HAP-1 (cell line): Measurements from ENCODE around the gene RCSD1.

Experiments
- DNase-seq, 2 experiments: peaks; one replicate each; pipeline ENCODE4 v3.0.0-alpha.2; 2016 to 2020; ENCODE audit warnings: low spot score in 2 of 2
- H3K27me3 ChIP-seq: fragments of 250-450 bp; sonication (Bioruptor Pico); 2 replicates; pipeline ENCODE4 v1.5.1; 2020; ENCODE audit warnings: low read depth, mild to moderate bottlenecking, moderate library complexity
- H3K36me3 ChIP-seq: fragments of 250-450 bp; sonication (Bioruptor Pico); replicated peaks from 2 replicates; pipeline ENCODE4 v1.5.1; 2020; ENCODE audit warnings: mild to moderate bottlenecking
- H3K4me1 ChIP-seq: fragments of 250-450 bp; sonication (Bioruptor Pico); 2 replicates; pipeline ENCODE4 v1.5.1; 2020; ENCODE audit warnings: mild to moderate bottlenecking
- H3K4me3 ChIP-seq: fragments of 250-450 bp; sonication (Bioruptor Pico); 2 replicates; pipeline ENCODE4 v1.5.1; 2020; ENCODE audit warnings: mild to moderate bottlenecking, moderate library complexity
- H3K9me3 ChIP-seq: fragments of 250-450 bp; sonication (Bioruptor Pico); 2 replicates; pipeline ENCODE4 v1.5.1; 2020; ENCODE audit warnings: mild to moderate bottlenecking, moderate library complexity
- in situ Hi-C: fragments of 300-500 bp; cut with MboI; formaldehyde crosslinking; loops from 3 replicates; pipeline ENCODE4 v1.14.3; 2020; ENCODE audit warnings: low sequenced_read_pairs, inconsistent platforms, mixed read lengths

The RCSD1 gene

GRCh38 chr1:167640051-167640450, 10.0 kb downstream of the RCSD1 start:
- Histone ChIP-seq H3K4me1 (no peaks in the 10 kb centered on the region), H3K27me3 (no peaks in the 10 kb centered on the region), H3K36me3 (no peaks in the 10 kb centered on the region), H3K9me3 (no peaks in the 10 kb centered on the region), H3K4me3 (no peak overlapping the region)
- in situ Hi-C loops: no loop called here
- DNase-seq: no peak

- in situ Hi-C loops: no loop called here
- no peaks in the 10 kb centered on the region for H3K36me3 ChIP-seq
Observed at GRCh38 chr1:167641786-167642500, 11.9 kb downstream of the RCSD1 start.

GRCh38 chr1:167642501-167642826, 12.4 kb downstream of the RCSD1 start:
- Histone ChIP-seq H3K4me3 (no peak overlapping the region), H3K4me1 (no peaks in the 10 kb centered on the region), H3K27me3 (no peaks in the 10 kb centered on the region), H3K36me3 (no peaks in the 10 kb centered on the region), H3K9me3 (no peaks in the 10 kb centered on the region)
- in situ Hi-C loops: no loop called here
- no peak for DNase-seq

More at GRCh38 chr1:167641786-167642500, 11.9 kb downstream of the RCSD1 start:
- Histone ChIP-seq H3K27me3 (no peaks in the 10 kb centered on the region), H3K4me1 (no peaks in the 10 kb centered on the region), H3K4me3 (no peak overlapping the region), H3K9me3 (no peaks in the 10 kb centered on the region)
- DNase-seq: no peak

GRCh38 chr1:167643441-167643840, 13.4 kb downstream of the RCSD1 start:
- no peaks in the 10 kb centered on the region for H3K9me3 ChIP-seq
- no peaks in the 10 kb centered on the region for H3K36me3 ChIP-seq
- no peak for DNase-seq
- H3K4me3 ChIP-seq: no peak overlapping the region
- H3K27me3 ChIP-seq: no peaks in the 10 kb centered on the region
- in situ Hi-C loops: no loop called here
- H3K4me1 ChIP-seq: no peaks in the 10 kb centered on the region

- in situ Hi-C loops: no loop called here
- Histone ChIP-seq H3K36me3 (no peaks in the 10 kb centered on the region), H3K4me3 (no peak overlapping the region), H3K27me3 (no peaks in the 10 kb centered on the region), H3K9me3 (no peaks in the 10 kb centered on the region), H3K4me1 (no peaks in the 10 kb centered on the region)
- DNase-seq: no peak
Observed at GRCh38 chr1:167644551-167644950, 14.5 kb downstream of the RCSD1 start.

GRCh38 chr1:167645140-167645541, 15.1 kb downstream of the RCSD1 start:
- in situ Hi-C loops: no loop called here
- H3K27me3 ChIP-seq: no peaks in the 10 kb centered on the region
- no peaks in the 10 kb centered on the region for H3K36me3 ChIP-seq
- H3K9me3 ChIP-seq: no peaks in the 10 kb centered on the region
- H3K4me3 ChIP-seq: no peak overlapping the region
- DNase-seq: no peak
- H3K4me1 ChIP-seq: no peaks in the 10 kb centered on the region

- no peak for DNase-seq
- in situ Hi-C loops: no loop called here
- H3K27me3 ChIP-seq: no peaks in the 10 kb centered on the region
- no peaks in the 10 kb centered on the region for H3K4me1 ChIP-seq
- no peak overlapping the region for H3K4me3 ChIP-seq
- H3K9me3 ChIP-seq: no peaks in the 10 kb centered on the region
- no peaks in the 10 kb centered on the region for H3K36me3 ChIP-seq
Observed at GRCh38 chr1:167645625-167646414, 15.8 kb downstream of the RCSD1 start.

GRCh38 chr1:167648252-167648849, 18.3 kb downstream of the RCSD1 start:
- no peak for DNase-seq
- Histone ChIP-seq H3K4me1 (no peaks in the 10 kb centered on the region), H3K4me3 (no peak overlapping the region), H3K9me3 (no peaks in the 10 kb centered on the region), H3K36me3 (no peaks in the 10 kb centered on the region), H3K27me3 (no peaks in the 10 kb centered on the region)
- in situ Hi-C loops: no loop called here

GRCh38 chr1:167648978-167649744, 19.1 kb downstream of the RCSD1 start:
- Histone ChIP-seq H3K4me3 (no peak overlapping the region), H3K4me1 (no peaks in the 10 kb centered on the region), H3K9me3 (no peaks in the 10 kb centered on the region), H3K27me3 (no peaks in the 10 kb centered on the region), H3K36me3 (no peaks in the 10 kb centered on the region)
- in situ Hi-C loops: no loop called here
- DNase-seq: no peak

- no peak for DNase-seq
- Histone ChIP-seq H3K36me3 (no peaks in the 10 kb centered on the region), H3K27me3 (no peaks in the 10 kb centered on the region), H3K4me3 (no peak overlapping the region), H3K4me1 (no peaks in the 10 kb centered on the region), H3K9me3 (no peaks in the 10 kb centered on the region)
- in situ Hi-C loops: no loop called here
Observed at GRCh38 chr1:167650269-167651160, 20.5 kb downstream of the RCSD1 start.

- H3K9me3 ChIP-seq: no peaks in the 10 kb centered on the region
- H3K27me3 ChIP-seq: no peaks in the 10 kb centered on the region
- H3K4me3 ChIP-seq: no peak overlapping the region
- in situ Hi-C loops: no loop called here
- H3K4me1 ChIP-seq: no peaks in the 10 kb centered on the region
- no peak for DNase-seq
- H3K36me3 ChIP-seq: no peaks in the 10 kb centered on the region
Observed at GRCh38 chr1:167651161-167651693, 21.2 kb downstream of the RCSD1 start.

GRCh38 chr1:167654975-167655575, 25.0 kb downstream of the RCSD1 start:
- no peak overlapping the region for H3K4me3 ChIP-seq
- in situ Hi-C loops: no loop called here
- H3K9me3 ChIP-seq: no peaks in the 10 kb centered on the region
- DNase-seq: no peak
- H3K36me3 ChIP-seq: no peaks in the 10 kb centered on the region
- H3K4me1 ChIP-seq: peaks cover 7% of the 10 kb centered on the region
- H3K27me3 ChIP-seq: no peaks in the 10 kb centered on the region
